MM.1S (cell line): ENCODE results near the gene PAX1.

ENCODE experiments used
- DNase-seq: peaks from one replicate; pipeline ENCODE4 v3.0.0-alpha.2; 2015
- H2AFZ ChIP-seq: fragments of 300-600 bp; sonication (generic); 2 replicates; pipeline ENCODE4 v1.6.0; 2016; ENCODE audit warnings: antibody characterized with exemption, low read length
- H3F3A ChIP-seq: fragments of 300-600 bp; sonication (generic); 2 replicates; pipeline ENCODE4 v1.6.1; 2016; ENCODE audit warnings: mild to moderate bottlenecking, antibody characterized with exemption, low read length, moderate library complexity, mixed read lengths; ENCODE audit not compliant: insufficient read depth
- H3K27ac ChIP-seq: fragments of 300-600 bp; sonication (generic); 2 replicates; pipeline ENCODE4 v1.5.1; 2016; ENCODE audit warnings: mild to moderate bottlenecking, low read length
- H3K27me3 ChIP-seq: fragments of 300-600 bp; sonication (generic); replicated peaks from 2 replicates; pipeline ENCODE4 v1.6.0; 2016; ENCODE audit warnings: low read length; ENCODE audit not compliant: insufficient read depth
- H3K36me3 ChIP-seq: fragments of 300-600 bp; sonication (generic); replicated peaks from 2 replicates; pipeline ENCODE4 v1.6.1; 2016; ENCODE audit warnings: mild to moderate bottlenecking, low read length, mixed read lengths; ENCODE audit not compliant: insufficient read depth
- H3K4me1 ChIP-seq: fragments of 300-600 bp; sonication (generic); 2 replicates; pipeline ENCODE4 v1.6.1; 2016; ENCODE audit warnings: low read length, mixed read lengths
- H3K4me2 ChIP-seq: fragments of 300-600 bp; sonication (generic); 2 replicates; pipeline ENCODE4 v1.6.0; 2016; ENCODE audit warnings: low read depth, low read length
- H3K4me3 ChIP-seq: fragments of 300-600 bp; sonication (generic); 2 replicates; pipeline ENCODE4 v1.5.1; 2016; ENCODE audit warnings: low read length, mixed read lengths
- H3K79me2 ChIP-seq: fragments of 300-600 bp; sonication (generic); 2 replicates; pipeline ENCODE4 v1.6.1; 2016; ENCODE audit warnings: mixed run types, low read length, mixed read lengths
- H3K9ac ChIP-seq: fragments of 300-600 bp; sonication (generic); 2 replicates; pipeline ENCODE4 v1.6.1; 2016; ENCODE audit warnings: low read length, mixed read lengths
- H3K9me2 ChIP-seq: fragments of 300-600 bp; sonication (generic); replicated peaks from 2 replicates; pipeline ENCODE4 v1.6.1; 2016; ENCODE audit warnings: mild to moderate bottlenecking, low read length, mixed read lengths; ENCODE audit not compliant: insufficient read depth
- H3K9me3 ChIP-seq: fragments of 300-600 bp; sonication (generic); replicated peaks from 2 replicates; pipeline ENCODE4 v1.6.1; 2016; ENCODE audit warnings: mild to moderate bottlenecking, low read length, mixed read lengths; ENCODE audit not compliant: insufficient read depth
- H4K20me1 ChIP-seq: fragments of 300-600 bp; sonication (generic); 2 replicates; pipeline ENCODE4 v1.6.1; 2016; ENCODE audit warnings: mild to moderate bottlenecking, low read length, moderate library complexity, mixed read lengths; ENCODE audit not compliant: insufficient read depth
- EZH2 ChIP-seq: fragments of 300-600 bp; sonication (generic); optimal IDR thresholded peaks from 2 replicates; pipeline ENCODE3; 2017; ENCODE audit warnings: low read depth, mild to moderate bottlenecking, antibody characterized with exemption, low read length, mixed read lengths
- EZH2phosphoT487 ChIP-seq: fragments of 300-600 bp; sonication (generic); IDR thresholded peaks from 2 replicates; pipeline ENCODE4 v1.6.1; 2018; ENCODE audit warnings: antibody characterized with exemption, low read length
- TF ChIP-seq, protein P1 (sequence below): fragments of 300-600 bp; sonication (generic); IDR thresholded peaks from 2 replicates; pipeline ENCODE4 v1.5.1; 2016; ENCODE audit warnings: antibody characterized with exemption, low read length, mixed read lengths

Gene PAX1

DNA sequence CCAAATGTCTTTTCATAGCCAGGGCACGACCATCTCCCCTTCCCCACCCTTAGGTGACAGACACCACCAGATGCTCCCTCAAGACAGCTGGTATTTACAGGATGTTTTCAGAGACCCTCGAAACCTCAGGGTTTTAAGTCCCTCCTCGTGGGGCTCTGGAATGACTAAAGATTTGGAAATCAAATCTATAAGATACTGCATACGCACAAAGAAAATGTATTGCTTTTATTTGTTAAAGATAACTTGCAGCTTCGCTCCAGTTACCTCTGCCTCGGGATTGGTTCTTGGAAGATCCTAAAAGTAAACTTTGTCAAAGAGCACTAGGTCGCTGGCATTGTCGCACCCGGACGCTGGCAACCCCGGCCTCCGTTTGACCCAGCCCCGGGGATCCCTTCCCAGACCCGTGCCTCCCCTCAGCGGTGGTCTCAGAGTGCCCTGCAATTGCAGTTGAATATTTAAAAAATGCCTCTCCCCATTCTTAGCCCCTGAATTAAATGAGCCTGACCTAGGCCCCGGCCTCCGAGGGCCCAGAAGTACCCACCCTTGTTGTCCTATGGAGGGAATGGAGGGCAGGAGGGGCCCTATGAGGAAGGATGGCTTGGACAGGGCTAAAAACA, 7.1 kb downstream of the PAX1 start:
- Histone ChIP-seq H3K27ac (no peak overlapping the region), H3K4me1 (no peaks in the 10 kb centered on the region), H3K79me2 (no peaks in the 10 kb centered on the region), H3K4me3 (no peak overlapping the region), H4K20me1 (no peaks in the 10 kb centered on the region), H3F3A (no peaks in the 10 kb centered on the region), H3K36me3 (no peaks in the 10 kb centered on the region), H3K9ac (no peak overlapping the region), H3K9me2 (no peaks in the 10 kb centered on the region), H3K9me3 (no peaks in the 10 kb centered on the region), H3K4me2 (no peak overlapping the region), H2AFZ (no peak overlapping the region), H3K27me3 (no peaks in the 10 kb centered on the region)
- no peak for DNase-seq
- TF ChIP-seq, protein P1, sequence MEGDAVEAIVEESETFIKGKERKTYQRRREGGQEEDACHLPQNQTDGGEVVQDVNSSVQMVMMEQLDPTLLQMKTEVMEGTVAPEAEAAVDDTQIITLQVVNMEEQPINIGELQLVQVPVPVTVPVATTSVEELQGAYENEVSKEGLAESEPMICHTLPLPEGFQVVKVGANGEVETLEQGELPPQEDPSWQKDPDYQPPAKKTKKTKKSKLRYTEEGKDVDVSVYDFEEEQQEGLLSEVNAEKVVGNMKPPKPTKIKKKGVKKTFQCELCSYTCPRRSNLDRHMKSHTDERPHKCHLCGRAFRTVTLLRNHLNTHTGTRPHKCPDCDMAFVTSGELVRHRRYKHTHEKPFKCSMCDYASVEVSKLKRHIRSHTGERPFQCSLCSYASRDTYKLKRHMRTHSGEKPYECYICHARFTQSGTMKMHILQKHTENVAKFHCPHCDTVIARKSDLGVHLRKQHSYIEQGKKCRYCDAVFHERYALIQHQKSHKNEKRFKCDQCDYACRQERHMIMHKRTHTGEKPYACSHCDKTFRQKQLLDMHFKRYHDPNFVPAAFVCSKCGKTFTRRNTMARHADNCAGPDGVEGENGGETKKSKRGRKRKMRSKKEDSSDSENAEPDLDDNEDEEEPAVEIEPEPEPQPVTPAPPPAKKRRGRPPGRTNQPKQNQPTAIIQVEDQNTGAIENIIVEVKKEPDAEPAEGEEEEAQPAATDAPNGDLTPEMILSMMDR = no peak
- TF ChIP-seq EZH2phosphoT487 = no peak
- TF ChIP-seq EZH2 = no peak

DNA sequence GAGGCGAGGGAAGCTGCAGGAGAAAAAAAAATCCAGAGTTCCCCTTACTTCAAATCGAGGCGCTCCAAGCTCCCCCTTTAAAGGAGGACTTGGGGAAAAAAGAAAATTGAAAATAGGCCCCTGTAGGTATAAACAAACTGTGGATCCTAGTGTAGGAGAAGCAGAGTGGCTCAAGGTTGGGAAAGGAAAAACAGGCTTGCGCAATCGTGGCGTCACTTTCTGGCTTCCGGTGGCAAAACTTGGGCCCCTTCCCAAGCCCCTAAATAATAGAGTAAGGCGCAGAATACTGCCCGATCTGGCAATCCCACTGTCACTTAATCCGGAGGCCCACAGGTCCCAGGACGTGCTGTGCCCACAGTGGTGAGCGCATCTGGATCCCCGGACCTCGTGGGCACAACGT, 8.0 kb downstream of the PAX1 start:
- DNase-seq = no peak
- H4K20me1 ChIP-seq = no peaks in the 10 kb centered on the region
- TF ChIP-seq, protein P1 = no peak
- TF ChIP-seq EZH2 (no peak), EZH2phosphoT487 (no peak)
- no peak overlapping the region for H3K4me3 ChIP-seq
- no peaks in the 10 kb centered on the region for H3F3A ChIP-seq
- H3K4me1 ChIP-seq = no peaks in the 10 kb centered on the region
- H3K27ac ChIP-seq = no peak overlapping the region
- no peaks in the 10 kb centered on the region for H3K9me2 ChIP-seq
- H2AFZ ChIP-seq = no peak overlapping the region
- no peak overlapping the region for H3K9ac ChIP-seq
- no peak overlapping the region for H3K4me2 ChIP-seq
- H3K79me2 ChIP-seq = no peaks in the 10 kb centered on the region
- H3K9me3 ChIP-seq = no peaks in the 10 kb centered on the region
- no peaks in the 10 kb centered on the region for H3K27me3 ChIP-seq
- H3K36me3 ChIP-seq = no peaks in the 10 kb centered on the region

DNA sequence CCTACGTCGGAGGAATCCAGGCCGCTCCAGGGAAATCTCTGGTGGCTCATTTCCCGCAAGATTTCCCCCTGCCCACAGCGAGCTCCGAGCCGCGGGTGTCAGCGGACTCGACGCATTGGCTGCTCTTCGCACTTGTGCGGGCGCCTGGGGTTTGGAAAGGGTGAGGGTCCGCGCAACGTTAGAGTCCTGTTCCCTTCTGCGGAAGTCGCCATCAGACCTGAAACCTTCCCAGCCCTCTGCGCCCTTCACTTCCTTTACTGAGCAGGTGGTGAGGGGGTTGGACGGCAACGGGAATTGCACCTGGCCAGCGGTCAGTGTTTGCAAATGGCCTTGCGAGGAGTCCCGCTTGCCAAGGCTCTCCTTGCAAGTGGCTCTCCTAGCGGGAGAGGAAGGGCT, 8.4 kb downstream of the PAX1 start:
- H3K36me3 ChIP-seq = no peaks in the 10 kb centered on the region
- DNase-seq = no peak
- no peaks in the 10 kb centered on the region for H3K27me3 ChIP-seq
- H3K27ac ChIP-seq = no peak overlapping the region
- H3K9me3 ChIP-seq = no peaks in the 10 kb centered on the region
- no peak overlapping the region for H3K9ac ChIP-seq
- H3K4me2 ChIP-seq = no peak overlapping the region
- no peak overlapping the region for H3K4me3 ChIP-seq
- no peak overlapping the region for H2AFZ ChIP-seq
- H3K4me1 ChIP-seq = no peaks in the 10 kb centered on the region
- TF ChIP-seq, protein P1 = no peak
- no peak for TF ChIP-seq EZH2phosphoT487
- TF ChIP-seq EZH2 = no peak
- H3K79me2 ChIP-seq = no peaks in the 10 kb centered on the region
- H4K20me1 ChIP-seq = no peaks in the 10 kb centered on the region
- no peaks in the 10 kb centered on the region for H3F3A ChIP-seq
- H3K9me2 ChIP-seq = no peaks in the 10 kb centered on the region
